ENCODE data around the gene USP48.
A peak's percentile ranks its signal among the peaks of the same experiment; 100 is the strongest.
"Not testable (repeated sequence)": the region's sequence is repeated elsewhere in the genome, so short reads cannot be mapped to it uniquely, and the experiment has no call there.

Gene USP48

DNA sequence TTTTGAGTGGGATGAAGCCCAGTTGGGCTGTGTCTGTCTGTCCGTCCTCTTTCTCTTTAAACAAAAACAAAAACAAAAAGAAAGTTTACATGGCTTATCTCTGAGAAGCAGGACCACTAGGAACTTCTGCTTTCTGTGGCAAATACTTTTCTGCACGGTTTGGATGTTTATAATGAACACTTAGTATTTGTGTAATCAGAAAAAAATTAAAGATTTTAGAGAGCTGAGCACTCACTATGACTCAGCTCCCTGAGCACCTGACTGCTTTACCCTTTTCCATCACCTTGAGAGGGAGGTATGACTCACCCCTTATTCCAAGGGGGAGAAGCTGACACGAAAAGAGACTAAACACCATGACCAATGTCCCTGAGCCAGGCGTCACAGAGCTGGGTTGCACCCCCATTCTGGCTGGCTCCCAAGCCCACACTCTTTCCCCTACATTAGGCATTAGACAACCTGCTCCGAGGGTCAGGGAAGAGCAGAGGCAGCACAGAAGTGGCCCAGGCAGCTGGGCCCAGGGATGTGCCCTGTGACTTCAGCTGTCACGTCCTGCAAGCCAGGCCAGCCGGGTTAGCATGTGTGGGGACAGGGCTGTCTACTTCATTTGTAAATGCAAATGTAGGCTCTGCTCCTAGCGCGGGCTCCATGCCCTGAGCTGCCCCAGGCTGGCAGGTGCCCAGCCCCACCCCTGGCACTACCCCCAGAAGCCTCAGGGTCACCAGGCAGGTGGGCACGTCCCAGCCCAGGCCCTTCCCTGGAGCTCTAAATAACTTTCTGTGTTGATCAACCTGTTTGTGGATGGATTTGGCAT, 144.2 kb downstream of the USP48 start:
- no peak for DNase-seq (ENCODE audit: low read depth, low spot score)

DNA sequence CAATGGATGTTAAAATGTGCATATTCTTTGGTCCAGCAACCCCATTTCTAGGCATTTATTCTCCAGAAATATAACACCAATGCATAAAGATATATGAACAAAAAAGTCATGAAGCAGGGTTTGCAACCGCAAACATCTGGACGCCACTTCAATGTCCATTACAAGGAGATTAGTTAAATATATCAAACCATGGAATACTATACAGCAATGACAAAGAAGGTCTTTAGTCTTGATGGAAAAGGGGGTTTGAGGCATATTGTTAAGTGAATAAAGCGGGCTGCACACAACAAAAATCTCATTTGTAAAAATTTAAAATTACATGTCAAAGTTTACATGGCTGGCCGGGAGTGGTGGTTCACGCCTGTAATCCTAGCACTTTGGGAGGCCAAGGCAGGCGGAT, 145.4 kb downstream of the USP48 start:
- no peak for DNase-seq (ENCODE audit: low read depth, low spot score)

DNA sequence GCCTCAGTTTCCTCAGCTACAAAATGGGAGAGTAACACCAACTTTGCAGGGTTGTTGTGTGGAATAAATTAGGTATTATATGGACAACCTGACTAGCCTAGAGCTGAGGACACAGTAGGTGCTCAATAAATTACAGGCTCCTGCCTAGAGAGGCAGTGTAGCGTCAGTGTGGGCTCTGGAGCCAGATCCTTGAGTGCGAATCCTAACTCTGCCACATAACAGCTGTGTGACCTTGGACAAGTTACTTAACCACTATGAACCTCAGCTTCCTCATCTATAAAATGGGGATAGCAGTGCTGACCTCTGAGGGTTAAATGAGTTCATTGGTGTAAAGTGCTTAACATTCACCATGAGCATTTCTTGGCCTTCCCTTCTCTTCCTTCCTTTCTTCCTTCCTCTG, 146.9 kb downstream of the USP48 start:
- no peak for DNase-seq (ENCODE audit: low read depth, low spot score)

DNA sequence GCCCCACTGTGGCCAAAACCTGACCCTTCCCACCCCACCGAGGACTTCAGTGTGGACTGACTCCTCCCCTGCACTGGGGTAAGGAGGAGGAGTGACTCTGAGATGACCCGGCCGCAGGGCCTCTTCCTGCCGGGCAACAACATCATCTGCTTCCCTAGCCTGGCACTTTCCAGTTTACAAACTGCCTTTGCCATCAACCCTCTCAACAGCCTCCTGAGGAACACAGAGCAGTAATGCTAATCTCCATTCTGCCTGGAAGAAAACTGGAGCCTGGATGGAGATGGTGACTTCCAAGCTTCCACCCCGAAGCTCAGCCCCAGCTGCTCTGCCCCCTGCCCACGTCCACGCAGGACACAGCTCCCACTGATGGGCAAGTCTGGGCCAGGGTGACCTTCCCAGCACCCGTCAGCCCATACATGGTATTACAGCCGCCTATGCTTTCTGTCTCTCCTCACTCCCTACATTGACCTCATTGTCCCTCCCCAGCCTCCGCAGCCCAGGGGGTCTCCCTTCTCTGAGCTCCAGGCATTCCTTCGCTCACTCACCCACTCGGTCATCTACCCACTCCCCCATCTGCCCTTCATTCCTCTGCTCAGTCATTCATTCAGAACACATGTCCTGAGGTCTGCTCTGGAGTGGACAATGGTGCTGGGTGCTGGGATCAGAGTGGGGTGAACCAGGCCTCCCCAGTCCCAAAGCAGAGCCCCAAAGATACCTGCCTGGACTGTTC, 148.0 kb downstream of the USP48 start:
- DNase-seq (ENCODE audit: low read depth, low spot score), result no peak

DNA sequence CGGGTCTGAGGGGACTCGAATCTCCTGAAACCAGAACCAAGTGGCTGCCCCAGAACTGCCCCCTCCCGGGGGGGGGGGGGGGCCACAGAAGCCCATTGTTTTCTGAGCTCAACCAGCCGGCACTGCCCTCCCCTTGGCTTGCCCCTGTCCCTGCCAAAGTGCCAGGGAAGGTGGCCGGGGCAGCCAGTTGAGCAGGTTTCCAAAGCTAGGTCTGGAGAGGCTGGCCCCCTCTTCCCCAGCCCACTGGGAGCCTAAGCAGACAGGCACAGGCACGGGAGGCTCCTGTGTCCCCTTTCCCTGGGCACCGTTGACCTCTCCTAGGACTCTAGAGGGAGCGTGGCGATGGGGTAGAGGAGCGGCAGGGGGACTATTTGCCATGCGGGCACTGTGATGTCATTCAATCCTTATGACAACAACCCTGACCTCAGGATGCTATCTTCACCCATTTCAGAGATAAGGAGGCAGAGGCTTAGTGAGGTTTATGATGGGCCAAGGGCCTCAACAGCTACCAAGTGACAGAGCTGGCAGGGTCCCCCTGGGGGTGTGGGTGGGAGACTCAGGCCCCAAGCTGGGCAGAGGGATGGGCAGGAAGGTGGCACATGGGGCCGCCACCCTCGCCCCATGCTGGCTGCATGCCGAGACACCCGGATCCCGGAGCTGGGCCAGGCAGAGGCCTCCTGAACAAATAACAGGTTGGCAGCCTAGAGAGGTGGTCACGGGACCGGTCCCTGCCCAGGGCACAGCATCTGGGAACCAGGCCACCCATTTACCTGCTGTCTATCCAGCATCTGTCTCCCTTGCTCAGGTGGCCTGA, 148.8 kb downstream of the USP48 start:
- DNase-seq (ENCODE audit: low read depth, low spot score), result no peak

DNA sequence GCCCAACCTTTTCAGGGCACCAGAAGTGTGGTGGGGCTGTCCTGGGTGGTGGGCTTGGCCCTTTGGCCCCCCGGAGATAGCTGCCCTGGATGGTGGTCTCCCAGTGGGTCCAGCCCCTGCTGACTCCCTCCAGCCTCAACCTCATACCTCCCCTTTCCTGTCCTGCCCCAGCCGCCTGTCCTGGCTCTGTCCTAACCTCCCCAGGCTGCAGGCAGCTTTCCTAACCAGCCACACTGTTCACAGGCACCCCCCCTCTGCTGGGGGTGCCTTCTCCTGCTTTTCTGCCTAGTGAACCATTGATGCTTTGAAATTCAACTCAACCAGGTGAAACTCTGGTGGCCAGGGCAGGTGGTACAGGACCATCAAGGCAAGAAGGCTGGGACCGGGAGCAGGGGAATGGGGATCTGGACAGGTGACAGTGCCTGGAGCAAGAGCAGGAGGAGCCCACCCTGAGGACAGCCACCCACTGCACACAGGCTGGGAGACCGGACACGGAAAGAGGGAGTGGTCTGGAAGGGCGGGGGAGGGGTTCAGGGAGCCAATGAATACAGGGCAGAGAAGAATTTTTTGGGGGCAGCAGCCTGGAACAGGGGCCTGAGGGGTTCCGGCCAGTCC, 149.7 kb downstream of the USP48 start:
- no peak for DNase-seq (ENCODE audit: low read depth, low spot score)

DNA sequence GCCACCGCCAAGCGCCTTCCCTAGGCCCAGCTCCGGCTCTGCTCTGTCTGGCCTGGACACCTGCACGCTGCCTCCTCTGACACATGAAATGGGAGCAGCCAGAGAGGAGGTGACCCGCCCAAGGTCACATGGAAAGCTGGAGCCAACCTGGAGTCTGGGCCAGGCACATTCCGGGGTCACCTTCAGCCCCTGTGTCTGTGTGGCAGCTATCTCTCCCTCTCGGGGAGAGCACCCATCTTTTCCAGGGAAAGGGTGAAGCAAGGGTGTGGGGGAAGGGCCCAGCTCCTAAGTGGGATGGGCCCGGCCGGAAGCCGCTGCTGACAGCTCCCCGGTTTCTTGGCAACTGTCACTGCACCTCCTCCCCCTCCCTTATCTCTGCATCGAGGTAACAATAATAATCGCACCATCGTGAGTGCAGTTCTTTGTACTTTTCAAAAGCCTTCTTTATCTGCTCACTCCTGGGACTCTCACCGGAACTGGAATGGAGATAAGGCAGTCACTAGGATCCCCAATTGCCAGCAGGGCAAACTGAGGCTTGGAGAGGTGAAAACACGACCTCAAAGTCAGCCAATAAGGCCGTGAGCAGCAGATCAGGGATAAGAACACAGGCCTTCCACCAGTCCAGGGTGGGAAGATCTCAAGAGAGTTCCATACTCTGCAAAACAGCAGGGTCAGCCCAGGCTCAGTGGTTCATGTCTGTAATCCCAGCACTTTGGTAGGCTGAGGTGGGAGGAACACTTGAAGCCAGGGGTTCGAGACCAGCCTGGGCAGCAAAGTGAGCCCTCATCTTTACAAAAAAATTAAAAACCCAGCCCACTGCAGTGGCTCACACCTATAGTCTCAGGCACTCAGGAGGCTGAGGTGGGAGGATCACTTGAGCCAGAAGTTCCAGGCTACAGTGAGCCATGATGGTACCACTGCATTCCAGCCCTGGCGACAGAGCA, 150.7 kb downstream of the USP48 start:
- DNase-seq (ENCODE audit: low read depth, low spot score), result no peak

DNA sequence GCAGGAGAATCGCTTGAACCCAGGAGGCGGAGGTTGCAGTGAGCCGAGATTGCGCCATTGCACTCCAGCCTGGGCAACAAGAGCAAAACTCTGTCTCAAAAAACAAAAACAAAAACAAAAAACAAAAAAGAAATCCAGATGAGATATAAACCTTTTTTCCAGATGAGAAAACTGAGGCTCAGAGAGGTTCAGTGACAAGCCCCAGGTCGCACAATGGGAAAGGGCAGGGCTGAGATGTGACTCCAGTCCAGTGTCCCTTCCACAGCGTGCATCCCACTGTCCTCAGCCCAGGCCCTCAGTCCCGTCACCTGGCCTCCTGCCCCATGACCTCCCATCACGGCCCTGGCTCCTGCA, 151.4 kb downstream of the USP48 start:
- DNase-seq (ENCODE audit: low read depth, low spot score), result not testable (repeated sequence)

DNA sequence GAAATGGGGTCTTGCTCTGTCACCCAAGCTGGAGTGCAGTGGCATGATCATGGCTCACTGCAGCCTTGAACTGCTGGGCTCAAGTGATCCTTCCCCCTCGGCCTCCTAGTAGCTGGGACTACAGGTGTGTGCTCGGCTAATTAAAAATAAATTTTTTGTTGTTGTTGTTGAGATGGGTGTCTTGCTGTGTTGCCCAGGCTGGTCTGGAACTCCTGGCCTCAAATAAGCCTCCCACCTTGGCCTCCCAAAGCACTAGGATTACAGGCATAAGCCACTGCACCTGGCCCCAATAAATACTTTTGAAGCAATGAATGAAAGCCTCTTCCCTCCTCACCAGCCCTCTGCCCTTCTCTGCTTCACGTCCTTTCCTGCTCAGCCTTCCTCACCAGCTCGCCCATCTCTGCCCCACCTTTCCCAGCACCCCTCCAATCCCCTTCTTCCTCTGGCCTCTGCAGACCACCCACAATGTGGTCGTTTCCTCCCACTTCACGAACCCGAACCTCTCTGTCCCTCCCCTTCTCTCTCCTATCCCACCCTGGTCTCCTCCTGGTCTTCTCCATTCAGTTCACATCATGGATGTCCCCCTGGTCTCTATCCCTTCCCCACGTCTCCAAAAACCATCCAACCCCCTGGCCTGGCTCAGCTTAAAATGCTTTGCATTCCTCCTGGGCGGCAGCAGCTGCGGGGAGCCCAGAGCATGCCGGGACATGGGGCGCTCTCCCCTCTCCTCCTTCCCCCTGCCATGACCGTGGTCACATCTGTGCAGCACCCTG, 152.2 kb downstream of the USP48 start:
- peak; percentile 44 for DNase-seq (ENCODE audit: low read depth, low spot score)

DNA sequence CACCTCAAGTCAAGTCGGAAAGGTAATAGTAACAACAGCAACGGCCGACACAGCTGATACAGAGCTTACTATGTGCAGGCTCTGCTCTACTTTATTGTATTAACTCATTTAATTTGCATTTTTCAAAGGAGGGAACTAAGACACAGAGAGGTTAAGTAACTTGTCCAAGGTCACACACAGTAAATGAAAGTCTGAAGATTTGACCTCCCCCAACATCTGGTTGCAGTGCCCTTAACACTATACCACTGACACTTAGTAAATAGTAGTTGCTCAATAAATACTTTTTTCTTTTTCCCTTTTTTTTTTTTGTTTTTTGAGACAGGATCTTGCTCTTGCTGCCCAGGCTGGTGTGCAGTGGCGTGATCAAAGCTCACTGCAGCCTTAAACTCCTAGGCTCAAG, 153.0 kb downstream of the USP48 start:
- DNase-seq (ENCODE audit: low read depth, low spot score), result no peak

DNA sequence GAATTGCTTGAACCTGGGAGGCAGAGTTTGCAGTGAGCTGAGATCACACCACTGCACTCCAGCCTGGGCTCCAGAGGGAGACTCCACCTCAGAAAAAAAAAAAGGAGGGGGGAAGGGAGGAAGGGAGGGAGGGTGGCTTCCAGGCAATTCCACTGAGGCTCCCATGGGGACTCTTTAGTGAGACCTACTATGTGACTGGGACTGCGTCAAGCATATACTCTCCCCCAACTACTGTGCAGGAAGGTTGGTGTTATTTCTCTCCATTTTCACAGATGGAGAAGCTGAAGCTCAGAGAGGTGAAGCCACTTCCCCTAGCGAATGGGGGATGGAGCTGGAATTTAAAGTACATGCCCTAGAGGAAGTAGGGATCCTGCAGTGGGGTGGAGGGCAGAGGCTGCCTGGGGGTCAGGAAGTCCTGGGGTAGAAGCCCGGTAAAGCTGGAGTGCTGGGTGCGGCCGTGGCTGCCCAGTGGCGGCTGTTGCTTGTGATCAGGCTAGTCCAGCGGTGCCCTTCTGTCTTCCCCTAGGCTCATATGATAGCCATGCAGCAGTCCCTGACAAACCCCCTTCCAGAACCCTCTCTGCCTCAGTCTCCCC, 154.1 kb downstream of the USP48 start:
- DNase-seq (ENCODE audit: low read depth, low spot score), result peak; percentile 48

Measured in ELF-1 (cell line).